Heart right ventricle (tissue), 16 donors: ENCODE data around the gene PPM1L. TPM values are rescaled to one million over a fixed set of nuclear protein-coding genes. Genes with fewer than 3 reads are reported as not detected.
A peak's percentile ranks its signal among the peaks of the same experiment; 100 is the strongest.

ENCODE experiments used
- ATAC-seq, 8 donors: fragments of 200-7000 bp; cut with Tn5 transposase; one replicate each; pipeline ENCODE4 v1.9.1; 2020; ENCODE audit warnings: mild to moderate bottlenecking in 8 of 8, moderate library complexity in 8 of 8, moderate number of reproducible peaks in 1 of 8
- DNase-seq, 2 donors: peaks; one replicate each; pipeline ENCODE4 v3.0.0-alpha.2; 2020
- H3K27ac ChIP-seq, 10 donors: fragments of 200-600 bp; sonication (generic) in 2 of 10; one replicate each; pipeline versions ENCODE4 v1.5.0 to v1.8.0; 2020 to 2022; ENCODE audit warnings: mild to moderate bottlenecking in 3 of 10
- H3K27me3 ChIP-seq, 7 donors: fragments of 200-600 bp; one replicate each; pipeline ENCODE4 v1.8.0; 2021 to 2022; ENCODE audit warnings: mild to moderate bottlenecking in 2 of 7
- H3K36me3 ChIP-seq, 9 donors: fragments of 200-600 bp; sonication (generic) in 1 of 9; one replicate each; pipeline versions ENCODE4 v1.5.0 to v1.8.0; 2020 to 2022; ENCODE audit warnings: mild to moderate bottlenecking in 2 of 9
- H3K4me1 ChIP-seq, 9 donors: fragments of 200-600 bp; sonication (generic) in 1 of 9; one replicate each; pipeline versions ENCODE4 v1.5.0 to v1.8.0; 2020 to 2022; ENCODE audit warnings: mild to moderate bottlenecking in 4 of 9
- H3K4me3 ChIP-seq, 10 donors: fragments of 200-600 bp; sonication (generic) in 2 of 10; one replicate each; pipeline versions ENCODE4 v1.5.0 to v1.8.0; 2020 to 2022; ENCODE audit warnings: mild to moderate bottlenecking in 7 of 10, moderate library complexity in 2 of 10
- H3K9me3 ChIP-seq, 11 donors: fragments of 200-600 bp in 10 of 11; sonication (generic) in 2 of 11; one replicate each; pipeline versions ENCODE4 v1.5.0 to v1.8.0; 2013 to 2022; ENCODE audit warnings: mild to moderate bottlenecking in 2 of 11, control low read depth in 1 of 11, moderate library complexity in 1 of 11
- CTCF ChIP-seq, 9 donors: fragments of 200-600 bp; sonication (generic) in 2 of 9; IDR thresholded peaks; one replicate each; pipeline versions ENCODE4 v1.5.0 to v1.8.0; 2021 to 2022; ENCODE audit warnings: antibody characterized with exemption in 9 of 9, mild to moderate bottlenecking in 5 of 9, moderate library complexity in 1 of 9
- WGBS, 2 donors: extraction: QIAGEN DNeasy Blood & Tissue Kit; methylation state at CpG; one replicate each; pipeline ENCODE4 v1.1.7; 2013; ENCODE audit warnings: inconsistent platforms in 1 of 2; 5-methylcytosine and 5-hydroxymethylcytosine counted together
- intact Hi-C, 10 donors: fragments of 100-400 bp; cut with DNase I; formaldehyde crosslinking; loops; one replicate each; pipeline versions ENCODE4 v1.11.1 to v1.14.2; 2022
- polyA plus RNA-seq, 2 donors: library from polyadenylated mRNA; stranded (reverse); fragments of 200-250 nt; gene quantifications; one replicate each; pipeline ENCODE4 v1.2.3, GENCODE V29; 2013
- total RNA-seq, 10 donors: library from RNA; stranded (reverse); fragmentation: NEBNext Ultra II Directional in 3 of 10; extraction: Animal tissue kit (Norgen Biotek cat#: 25700) in 3 of 10; gene quantifications; one replicate each; pipeline versions ENCODE4 v1.2.1 to v1.2.4, GENCODE V29; 2021 to 2023
- donor health status: Arrhythmogenic right ventricular cardiomyopathy.
- donor health status: ischemic (EF 13 %, LVEDD 7.1; RV severe dilation, severe dysfunction).
- donor health status: healthy with polysubstance abuse.
- donor health status: DM: no; HTN: yes; CAD: no.
- donor health status: DM: no; HTN: no; CAD: no.
- donor health status: ischemic (EF 25% LVEDD 6.9; RV normal size, moderate dysfunction).
- donor health status: ischemic (EF 25% LVEDD 5.7; RV mildly dilated, moderate dysfunction).
- donor health status: healthy.
- donor health status: DM: yes; HTN: yes; CAD: no.
- donor health status: Ischemic cardiomyopathy.
- donor health status: ischemic (EF 35%, LVEDD 5.7; RV mildly dilated, moderate dysfunction).
- donor health status: nonischemic (EF 11% LVEDD 7.7; RV severe dilation, severe dysfunction).
- donor health status: DM: yes; HTN: yes; CAD: no.
- donor health status: PGD.
- donor health status: ischemic (EF 29% LVEDD 5.4; RV normal size, mild dysfunction).
- donor health status: nonischemic (EF 23%, LVEDD 6.1; RV moderate dilation, normal function).

PPM1L gene
- total and polyA plus RNA-seq, 12 donors, result 4.4 to 55.5 (median 37.7) TPM

- intact Hi-C loops, result loop anchor here in 3 of 10 donors (5.0 to 10.0 kb wide), 3 partner anchors 192 to 475 kb away; partner anchors contain the start of gene PPM1L (in 1 of the 3)
- H3K27me3 ChIP-seq, result no peaks in the 10 kb centered on the region
- 90 to 93% methylated on average over 4 of the region's 4 CpGs for WGBS, 2 donors
- peaks cover 0 to 44% (median 16%) of the 10 kb centered on the region in 9 donors for H3K4me1 ChIP-seq
- H3K27ac ChIP-seq, result no peak overlapping the region
- DNase-seq (no peak), ATAC-seq (no peak)
- no peak overlapping the region for H3K4me3 ChIP-seq
- TF ChIP-seq CTCF (IDR thresholded peaks at IDR 0.05), result no peak
- no peaks in the 10 kb centered on the region for H3K36me3 ChIP-seq
- peaks cover 0 to 4% (median 0%) of the 10 kb centered on the region in 11 donors for H3K9me3 ChIP-seq
Observed at GRCh38 chr3:160949460-160949859, 193.4 kb downstream of the PPM1L start.

GRCh38 chr3:160950542-160950941, 194.5 kb downstream of the PPM1L start:
- H3K27me3 ChIP-seq, result no peaks in the 10 kb centered on the region
- H3K4me1 ChIP-seq, result peaks cover 0 to 44% (median 16%) of the 10 kb centered on the region in 9 donors
- DNase-seq (no peak), ATAC-seq (peak in 6 of 8 donors; percentile 29 to 60 (median 36))
- intact Hi-C loops, result loop anchor here in 3 of 10 donors (10.0 kb wide), 3 partner anchors 144 to 314 kb away; partner anchors contain the start of gene NMD3 (in 1 of the 3)
- H3K27ac ChIP-seq, result peak overlapping the region in 4 of 10 donors; percentile 18 to 57 (median 32)
- H3K36me3 ChIP-seq, result no peaks in the 10 kb centered on the region
- H3K9me3 ChIP-seq, result peaks cover 0 to 4% (median 0%) of the 10 kb centered on the region in 11 donors
- 68 to 78% methylated on average over 2 of the region's 2 CpGs for WGBS, 2 donors
- TF ChIP-seq CTCF (IDR thresholded peaks at IDR 0.05), result no peak
- no peak overlapping the region for H3K4me3 ChIP-seq

DNA sequence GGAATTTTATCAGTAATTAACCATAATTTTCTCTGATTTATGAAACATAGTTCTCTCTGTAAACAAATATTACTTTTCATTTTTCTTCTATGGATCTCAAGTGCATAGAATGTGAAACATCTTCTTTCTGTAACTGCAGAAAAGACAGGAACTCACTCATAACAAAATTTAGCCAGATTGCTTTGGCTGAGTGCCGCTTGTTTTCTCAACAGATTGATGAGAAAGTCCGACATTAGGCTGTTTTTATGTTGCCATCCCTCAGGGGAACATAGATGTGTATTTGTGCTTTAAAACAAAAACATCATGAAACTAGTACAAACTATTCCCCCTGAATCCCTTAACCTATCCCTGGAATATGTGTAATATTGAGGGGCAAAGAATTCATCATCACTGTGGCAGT, 194.9 kb downstream of the PPM1L start:
- 73 to 75% methylated on average over 2 of the region's 2 CpGs for WGBS, 2 donors
- Histone ChIP-seq H3K4me3 (no peak overlapping the region), H3K9me3 (peaks cover 0 to 4% (median 0%) of the 10 kb centered on the region in 11 donors), H3K36me3 (no peaks in the 10 kb centered on the region), H3K27me3 (no peaks in the 10 kb centered on the region), H3K4me1 (peaks cover 0 to 44% (median 16%) of the 10 kb centered on the region in 9 donors), H3K27ac (peak overlapping the region in 4 of 10 donors; percentile 18 to 57 (median 32))
- TF ChIP-seq CTCF (IDR thresholded peaks at IDR 0.05), result no peak
- ATAC-seq, result no peak
- no peak for DNase-seq
- intact Hi-C loops, result loop anchor here in 3 of 10 donors (10.0 kb wide), 3 partner anchors 144 to 314 kb away; partner anchors contain the start of gene NMD3 (in 1 of the 3)

- 55 to 58% methylated on average over 8 of the region's 8 CpGs for WGBS, 2 donors
- peaks cover 0 to 4% (median 0%) of the 10 kb centered on the region in 11 donors for H3K9me3 ChIP-seq
- H3K36me3 ChIP-seq, result no peaks in the 10 kb centered on the region
- DNase-seq (no peak), ATAC-seq (peak in 1 of 8 donors; percentile 47)
- intact Hi-C loops, result loop anchor here in 3 of 10 donors (10.0 kb wide), 3 partner anchors 143 to 313 kb away; partner anchors contain the start of gene NMD3 (in 1 of the 3)
- no peaks in the 10 kb centered on the region for H3K27me3 ChIP-seq
- no peak for TF ChIP-seq CTCF (IDR thresholded peaks at IDR 0.05)
- peak overlapping the region in 9 of 10 donors; percentile 3 to 57 (median 28) for H3K27ac ChIP-seq
- H3K4me1 ChIP-seq, result peaks cover 0 to 44% (median 16%) of the 10 kb centered on the region in 9 donors
- no peak overlapping the region for H3K4me3 ChIP-seq
Observed at GRCh38 chr3:160951642-160952487, 195.8 kb downstream of the PPM1L start.
